SK-N-MC (cell line): ENCODE measurements around the gene GSTCD.
A peak's percentile ranks its signal among the peaks of the same experiment; 100 is the strongest.

ENCODE experiments used
- DNase-seq: peaks from one replicate; pipeline ENCODE4 v3.0.0-alpha.2; 2011; ENCODE audit warnings: low read depth, low spot score
- H3K27ac ChIP-seq: fragments of 200-600 bp; sonication (generic); 2 replicates; pipeline ENCODE4 v1.5.1; 2016; ENCODE audit warnings: mixed run types
- H3K36me3 ChIP-seq: fragments of 200-600 bp; sonication (generic); 2 replicates; pipeline ENCODE4 v1.6.1; 2017; ENCODE audit warnings: antibody characterized with exemption, low read length, mixed read lengths; ENCODE audit not compliant: insufficient read depth
- H3K4me3 ChIP-seq: fragments of 200-600 bp; sonication (generic); 2 replicates; pipeline ENCODE4 v1.5.1; 2016
- H3K9ac ChIP-seq: fragments of 200-600 bp; sonication (generic); 2 replicates; pipeline ENCODE4 v1.8.0; 2017; ENCODE audit warnings: mixed run types, mixed read lengths; ENCODE audit not compliant: insufficient read length
- H3K9me3 ChIP-seq: fragments of 200-600 bp; sonication (generic); 2 replicates; pipeline ENCODE4 v1.6.1; 2017; ENCODE audit warnings: low read depth, mild to moderate bottlenecking, antibody characterized with exemption, low read length, moderate library complexity, mixed read lengths
- EZH2 ChIP-seq: fragments of 200-600 bp; sonication (generic); IDR thresholded peaks from one replicate; pipeline ENCODE4 v1.6.1; 2017; ENCODE audit warnings: antibody characterized with exemption
- FOXP2 ChIP-seq: optimal IDR thresholded peaks from 2 replicates; pipeline ENCODE3; 2011; ENCODE audit warnings: mild to moderate bottlenecking, moderate library complexity; ENCODE audit not compliant: insufficient read depth; ENCODE audit errors: extremely low read length, control extremely low read depth
- POLR2AphosphoS5 ChIP-seq: IDR thresholded peaks from 2 replicates; pipeline ENCODE4 v1.6.1; 2012; ENCODE audit warnings: mild to moderate bottlenecking, low read depth, low read length, borderline replicate concordance

The GSTCD gene

GRCh38 chr4:105875233-105875632 lies 166.6 kb downstream of the GSTCD start:
- TF ChIP-seq EZH2 (no peak), POLR2AphosphoS5 (no peak), FOXP2 (no peak)
- no peak overlapping the region for H3K27ac ChIP-seq

GRCh38 chr4:105878668-105879067 lies 170.1 kb downstream of the GSTCD start:
- DNase-seq = no peak
- Histone ChIP-seq H3K9me3 (no peaks in the 10 kb centered on the region), H3K27ac (no peak overlapping the region), H3K4me3 (no peak overlapping the region), H3K9ac (no peak overlapping the region), H3K36me3 (no peaks in the 10 kb centered on the region)
- no peak for TF ChIP-seq POLR2AphosphoS5
- TF ChIP-seq FOXP2 = no peak
- no peak for TF ChIP-seq EZH2

More at GRCh38 chr4:105875233-105875632, 166.6 kb downstream of the GSTCD start:
- no peak for DNase-seq
- H3K4me3 ChIP-seq = no peak overlapping the region
- H3K36me3 ChIP-seq = no peaks in the 10 kb centered on the region
- H3K9ac ChIP-seq = no peak overlapping the region
- H3K9me3 ChIP-seq = no peaks in the 10 kb centered on the region

- H3K36me3 ChIP-seq = no peaks in the 10 kb centered on the region
- no peak overlapping the region for H3K9ac ChIP-seq
- H3K4me3 ChIP-seq = no peak overlapping the region
- DNase-seq = no peak
- TF ChIP-seq FOXP2 (no peak), POLR2AphosphoS5 (no peak)
- no peaks in the 10 kb centered on the region for H3K9me3 ChIP-seq
- no peak overlapping the region for H3K27ac ChIP-seq
Measured at GRCh38 chr4:105887508-105887907, 178.9 kb downstream of the GSTCD start.

GRCh38 chr4:105894660-105895582 lies 186.3 kb downstream of the GSTCD start, which contains the start of gene NPNT:
NPNT (plus strand) TSS chr4:105895471; CDS start chr4:105895653, 182 bp downstream.
- Histone ChIP-seq H3K4me3 (peak within 1 kb of the TSS; percentile 90), H3K9me3 (no peaks in the 10 kb centered on the region), H3K36me3 (no peaks in the 10 kb centered on the region), H3K9ac (peak within 1 kb of the TSS; percentile 40), H3K27ac (no peak within 1 kb of the TSS)
- DNase-seq = no peak
- TF ChIP-seq EZH2 (no peak), FOXP2 (no peak), POLR2AphosphoS5 (no peak)

- DNase-seq = no peak
- Histone ChIP-seq H3K9ac (peak overlapping the region; percentile 40), H3K36me3 (no peaks in the 10 kb centered on the region), H3K4me3 (peak overlapping the region; percentile 90), H3K9me3 (no peaks in the 10 kb centered on the region), H3K27ac (no peak overlapping the region)
- no peak for TF ChIP-seq FOXP2
- no peak for TF ChIP-seq EZH2
- TF ChIP-seq POLR2AphosphoS5 = no peak
Measured at GRCh38 chr4:105895583-105896460, 187.2 kb downstream of the GSTCD start.

GRCh38 chr4:105896461-105896942 lies 187.9 kb downstream of the GSTCD start:
- TF ChIP-seq FOXP2 (no peak), POLR2AphosphoS5 (no peak), EZH2 (no peak)
- Histone ChIP-seq H3K27ac (no peak overlapping the region), H3K36me3 (no peaks in the 10 kb centered on the region), H3K9ac (no peak overlapping the region), H3K4me3 (peak overlapping the region; percentile 90), H3K9me3 (no peaks in the 10 kb centered on the region)
- no peak for DNase-seq
